HEK293 (cell line): ENCODE measurements around the gene EIF4B.

Experiments
- HIC1 ChIP-seq: fragments of 450-650 bp; formaldehyde crosslinking; IDR thresholded peaks from 2 replicates; pipeline ENCODE4 v1.5.1; 2016; ENCODE audit warnings: missing biosample characterization, missing genetic modification characterization
- IKZF3 ChIP-seq: fragments of 450-650 bp; IDR thresholded peaks from 2 replicates; pipeline ENCODE4 v1.5.0; 2018; ENCODE audit warnings: missing biosample characterization, mild to moderate bottlenecking, missing genetic modification characterization, moderate library complexity
- KLF1 ChIP-seq: fragments of 450-650 bp; formaldehyde crosslinking; IDR thresholded peaks from 2 replicates; pipeline ENCODE4 v1.5.1; 2016; ENCODE audit warnings: missing biosample characterization, missing genetic modification characterization
- KLF17 ChIP-seq: fragments of 450-650 bp; formaldehyde crosslinking; IDR thresholded peaks from 2 replicates; pipeline ENCODE4 v1.5.1; 2016; ENCODE audit warnings: missing biosample characterization, missing genetic modification characterization
- PATZ1 ChIP-seq: fragments of 450-650 bp; formaldehyde crosslinking; IDR thresholded peaks from 2 replicates; pipeline ENCODE4 v1.5.1; 2016; ENCODE audit warnings: missing biosample characterization, missing genetic modification characterization
- PRDM1 ChIP-seq: fragments of 450-650 bp; formaldehyde crosslinking; IDR thresholded peaks from 2 replicates; pipeline ENCODE4; 2016; ENCODE audit warnings: missing biosample characterization, missing genetic modification characterization
- ZBTB20 ChIP-seq: fragments of 450-650 bp; formaldehyde crosslinking; IDR thresholded peaks from 2 replicates; pipeline ENCODE4 v1.5.1; 2016; ENCODE audit warnings: missing biosample characterization, missing genetic modification characterization
- ZNF18 ChIP-seq: fragments of 450-650 bp; formaldehyde crosslinking; IDR thresholded peaks from 2 replicates; pipeline ENCODE4 v1.5.1; 2016; ENCODE audit warnings: missing biosample characterization, missing genetic modification characterization
- ZNF2 ChIP-seq: fragments of 450-650 bp; formaldehyde crosslinking; IDR thresholded peaks from 2 replicates; pipeline ENCODE4 v1.5.1; 2016; ENCODE audit warnings: missing biosample characterization, missing genetic modification characterization
- ZNF324 ChIP-seq: fragments of 450-650 bp; formaldehyde crosslinking; IDR thresholded peaks from 2 replicates; pipeline ENCODE4 v1.5.1; 2016; ENCODE audit warnings: missing biosample characterization, missing genetic modification characterization
- ZNF416 ChIP-seq: fragments of 450-650 bp; formaldehyde crosslinking; IDR thresholded peaks from 2 replicates; pipeline ENCODE4 v1.5.1; 2016; ENCODE audit warnings: missing biosample characterization, missing genetic modification characterization
- ZNF423 ChIP-seq: fragments of 450-650 bp; formaldehyde crosslinking; IDR thresholded peaks from 2 replicates; pipeline ENCODE4 v1.5.1; 2016; ENCODE audit warnings: missing biosample characterization, missing genetic modification characterization
- ZNF501 ChIP-seq: fragments of 450-650 bp; formaldehyde crosslinking; IDR thresholded peaks from 2 replicates; pipeline ENCODE4 v1.5.1; 2016; ENCODE audit warnings: missing biosample characterization, missing genetic modification characterization
- ZNF514 ChIP-seq: fragments of 450-650 bp; formaldehyde crosslinking; IDR thresholded peaks from 2 replicates; pipeline ENCODE4 v1.5.1; 2016; ENCODE audit warnings: missing biosample characterization, missing genetic modification characterization
- ZNF558 ChIP-seq: fragments of 450-650 bp; formaldehyde crosslinking; IDR thresholded peaks from 2 replicates; pipeline ENCODE4 v1.5.1; 2016; ENCODE audit warnings: missing biosample characterization, missing genetic modification characterization
- ZNF596 ChIP-seq: fragments of 450-650 bp; IDR thresholded peaks from 2 replicates; pipeline ENCODE4 v1.5.0; 2018; ENCODE audit warnings: missing biosample characterization, mild to moderate bottlenecking, missing genetic modification characterization, moderate library complexity
- ZNF610 ChIP-seq: fragments of 450-650 bp; formaldehyde crosslinking; IDR thresholded peaks from 2 replicates; pipeline ENCODE4 v1.5.1; 2016; ENCODE audit warnings: missing biosample characterization, missing genetic modification characterization, borderline replicate concordance
- ZNF629 ChIP-seq: fragments of 450-650 bp; formaldehyde crosslinking; IDR thresholded peaks from 2 replicates; pipeline ENCODE4 v1.5.1; 2017; ENCODE audit warnings: missing biosample characterization, missing genetic modification characterization
- ZNF639 ChIP-seq: fragments of 450-650 bp; formaldehyde crosslinking; IDR thresholded peaks from 2 replicates; pipeline ENCODE4 v1.5.1; 2016; ENCODE audit warnings: missing biosample characterization, missing genetic modification characterization
- ZNF830 ChIP-seq: fragments of 450-650 bp; IDR thresholded peaks from 2 replicates; pipeline ENCODE4 v1.5.0; 2018; ENCODE audit warnings: missing biosample characterization, missing genetic modification characterization, low read depth, mild to moderate bottlenecking, moderate library complexity
- ZSCAN30 ChIP-seq: fragments of 450-650 bp; IDR thresholded peaks from 2 replicates; pipeline ENCODE4 v1.5.1; 2018; ENCODE audit warnings: missing biosample characterization, mild to moderate bottlenecking, missing genetic modification characterization, moderate library complexity
- TF ChIP-seq, protein P1 (sequence below): fragments of 450-650 bp; formaldehyde crosslinking; IDR thresholded peaks from 2 replicates; pipeline ENCODE4 v1.5.1; 2016; ENCODE audit warnings: missing biosample characterization, missing genetic modification characterization
- TF ChIP-seq, protein P2 (sequence below): fragments of 450-650 bp; formaldehyde crosslinking; IDR thresholded peaks from 2 replicates; pipeline ENCODE4 v1.5.1; 2017; ENCODE audit warnings: missing biosample characterization, missing genetic modification characterization

EIF4B gene

GRCh38 chr12:53049571-53050318, 43.5 kb downstream of the EIF4B start, which contains the start of gene TNS2 (continued):
- peak; percentile 88 for TF ChIP-seq PATZ1 (tag by site-specific recombination)
- TF ChIP-seq ZNF514 (tag by site-specific recombination) = no peak
- TF ChIP-seq, protein P1, sequence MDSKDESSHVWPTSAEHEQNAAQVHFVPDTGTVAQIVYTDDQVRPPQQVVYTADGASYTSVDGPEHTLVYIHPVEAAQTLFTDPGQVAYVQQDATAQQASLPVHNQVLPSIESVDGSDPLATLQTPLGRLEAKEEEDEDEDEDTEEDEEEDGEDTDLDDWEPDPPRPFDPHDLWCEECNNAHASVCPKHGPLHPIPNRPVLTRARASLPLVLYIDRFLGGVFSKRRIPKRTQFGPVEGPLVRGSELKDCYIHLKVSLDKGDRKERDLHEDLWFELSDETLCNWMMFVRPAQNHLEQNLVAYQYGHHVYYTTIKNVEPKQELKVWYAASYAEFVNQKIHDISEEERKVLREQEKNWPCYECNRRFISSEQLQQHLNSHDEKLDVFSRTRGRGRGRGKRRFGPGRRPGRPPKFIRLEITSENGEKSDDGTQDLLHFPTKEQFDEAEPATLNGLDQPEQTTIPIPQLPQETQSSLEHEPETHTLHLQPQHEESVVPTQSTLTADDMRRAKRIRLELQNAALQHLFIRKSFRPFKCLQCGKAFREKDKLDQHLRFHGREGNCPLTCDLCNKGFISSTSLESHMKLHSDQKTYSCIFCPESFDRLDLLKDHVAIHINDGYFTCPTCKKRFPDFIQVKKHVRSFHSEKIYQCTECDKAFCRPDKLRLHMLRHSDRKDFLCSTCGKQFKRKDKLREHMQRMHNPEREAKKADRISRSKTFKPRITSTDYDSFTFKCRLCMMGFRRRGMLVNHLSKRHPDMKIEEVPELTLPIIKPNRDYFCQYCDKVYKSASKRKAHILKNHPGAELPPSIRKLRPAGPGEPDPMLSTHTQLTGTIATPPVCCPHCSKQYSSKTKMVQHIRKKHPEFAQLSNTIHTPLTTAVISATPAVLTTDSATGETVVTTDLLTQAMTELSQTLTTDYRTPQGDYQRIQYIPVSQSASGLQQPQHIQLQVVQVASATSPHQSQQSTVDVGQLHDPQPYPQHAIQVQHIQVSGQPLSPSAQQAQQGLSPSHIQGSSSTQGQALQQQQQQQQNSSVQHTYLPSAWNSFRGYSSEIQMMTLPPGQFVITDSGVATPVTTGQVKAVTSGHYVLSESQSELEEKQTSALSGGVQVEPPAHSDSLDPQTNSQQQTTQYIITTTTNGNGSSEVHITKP (tag by site-specific recombination) = peak; percentile 90
- no peak for TF ChIP-seq ZNF416 (tag by site-specific recombination)
- peak; percentile 22; the same call in 1 of the 2 replicates for TF ChIP-seq ZNF2 (tag by site-specific recombination)
- TF ChIP-seq ZBTB20 (tag by site-specific recombination) = peak; percentile 76
- 0 out of 2 replicates have a peak, but pooled peaks have one; percentile 43 for TF ChIP-seq KLF1 (tag by site-specific recombination)
- no peak for TF ChIP-seq ZNF830 (tag by site-specific recombination)
- 0 out of 2 replicates have a peak, but pooled peaks have one; percentile 23 for TF ChIP-seq ZNF18
- TF ChIP-seq KLF17 (tag by site-specific recombination) = peak; percentile 78
- TF ChIP-seq ZNF558 (tag by site-specific recombination) = no peak
- TF ChIP-seq, protein P2, sequence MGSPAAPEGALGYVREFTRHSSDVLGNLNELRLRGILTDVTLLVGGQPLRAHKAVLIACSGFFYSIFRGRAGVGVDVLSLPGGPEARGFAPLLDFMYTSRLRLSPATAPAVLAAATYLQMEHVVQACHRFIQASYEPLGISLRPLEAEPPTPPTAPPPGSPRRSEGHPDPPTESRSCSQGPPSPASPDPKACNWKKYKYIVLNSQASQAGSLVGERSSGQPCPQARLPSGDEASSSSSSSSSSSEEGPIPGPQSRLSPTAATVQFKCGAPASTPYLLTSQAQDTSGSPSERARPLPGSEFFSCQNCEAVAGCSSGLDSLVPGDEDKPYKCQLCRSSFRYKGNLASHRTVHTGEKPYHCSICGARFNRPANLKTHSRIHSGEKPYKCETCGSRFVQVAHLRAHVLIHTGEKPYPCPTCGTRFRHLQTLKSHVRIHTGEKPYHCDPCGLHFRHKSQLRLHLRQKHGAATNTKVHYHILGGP (tag by site-specific recombination) = no peak
- TF ChIP-seq ZNF596 (tag by site-specific recombination) = no peak
- TF ChIP-seq ZNF629 (tag by site-specific recombination) = peak; percentile 38
- no peak for TF ChIP-seq ZNF423
- peak; percentile 22; the same call in 1 of the 2 replicates for TF ChIP-seq ZNF501 (tag by site-specific recombination)
- 0 out of 2 replicates have a peak, but pooled peaks have one; percentile 56 for TF ChIP-seq ZNF610 (tag by site-specific recombination)
- no peak for TF ChIP-seq ZNF324 (tag by site-specific recombination)
- no peak for TF ChIP-seq ZSCAN30 (tag by site-specific recombination)
- TF ChIP-seq HIC1 (tag by site-specific recombination) = peak; percentile 23; the same call in 1 of the 2 replicates
- peak; percentile 57; the same call in 1 of the 2 replicates for TF ChIP-seq ZNF639 (tag by site-specific recombination)
- TF ChIP-seq IKZF3 (tag by site-specific recombination) = 0 out of 2 replicates have a peak, but pooled peaks have one; percentile 13
- TF ChIP-seq PRDM1 (tag by site-specific recombination) = peak; percentile 71; the same call in 1 of the 2 replicates
